K562 (cell line): ENCODE data around the gene SLC9A3. TPM values are rescaled to one million over a fixed set of nuclear protein-coding genes. Genes with fewer than 3 reads are reported as not detected.
A peak's percentile ranks its signal among the peaks of the same experiment; 100 is the strongest.

Experiments used
- ARNT ChIP-seq, 2 experiments: fragments of 450-650 bp; IDR thresholded peaks; 2 replicates each; pipeline ENCODE4 v1.6.1; 2016; ENCODE audit warnings: mild to moderate bottlenecking in 1 of 2
- CBX8 ChIP-seq: fragments of 200-600 bp; sonication (generic); IDR thresholded peaks from 2 replicates; pipeline ENCODE4 v1.6.1; 2012; ENCODE audit warnings: borderline replicate concordance, mixed run types, low read depth, mild to moderate bottlenecking, moderate library complexity, mixed read lengths, low read length, control low read depth, inconsistent platforms; ENCODE audit not compliant: poor library complexity, severe bottlenecking; ENCODE audit errors: extremely low read depth
- DACH1 ChIP-seq: fragments of 450-650 bp; IDR thresholded peaks from 2 replicates; pipeline ENCODE4 v1.6.1; 2018; ENCODE audit not compliant: partially characterized antibody
- DNMT1 ChIP-seq: fragments of 450-650 bp; IDR thresholded peaks from 2 replicates; pipeline ENCODE4 v1.6.1; 2016; ENCODE audit warnings: antibody characterized with exemption, mild to moderate bottlenecking
- MBD2 ChIP-seq: sonication (generic); IDR thresholded peaks from 2 replicates; pipeline ENCODE4 v1.6.1; 2016; ENCODE audit warnings: low read depth, borderline replicate concordance
- RB1 ChIP-seq: fragments of 450-650 bp; IDR thresholded peaks from 2 replicates; pipeline ENCODE4 v1.6.1; 2017; ENCODE audit warnings: low read depth, mild to moderate bottlenecking
- SOX6 ChIP-seq: fragments of 450-650 bp; IDR thresholded peaks from 2 replicates; pipeline ENCODE4 v1.6.1; 2014; ENCODE audit warnings: mild to moderate bottlenecking
- SP1 ChIP-seq: sonication (generic); formaldehyde crosslinking; IDR thresholded peaks from 2 replicates; pipeline ENCODE4 v1.8.1; 2022; ENCODE audit warnings: mild to moderate bottlenecking, missing genetic modification reagents
- ZNF699 ChIP-seq: fragments of 250-450 bp; sonication (Bioruptor Pico); IDR thresholded peaks from 2 replicates; pipeline ENCODE4 v1.8.0; 2021; ENCODE audit warnings: mild to moderate bottlenecking, moderate library complexity; ENCODE audit not compliant: insufficient replicate concordance
- ZSCAN32 ChIP-seq: fragments of 450-650 bp; formaldehyde crosslinking; IDR thresholded peaks from 2 replicates; pipeline ENCODE4 v1.4.0; 2020; ENCODE audit warnings: mild to moderate bottlenecking, moderate library complexity
- polyA plus RNA-seq, 8 experiments: library from polyadenylated mRNA; depleted of rRNA in 4 of 8; stranded (reverse) in 5 of 8; unstranded in 3 of 8; fragments of >200 nt; fragmentation: Nextera tagmentation in 2 of 8; fragmentation: Illumina TruSeq in 1 of 8; extraction: Ambion mirVana in 2 of 8; extraction: Trizol in 1 of 8; gene quantifications; 2 replicates each; pipeline versions ENCODE4 v1.2.1 to v1.2.3, GENCODE V29; 2011 to 2014; ENCODE audit warnings: inconsistent platforms in 1 of 8, missing spikeins in 1 of 8
- total RNA-seq, 7 experiments: library from RNA; depleted of rRNA in 6 of 7; stranded (reverse); fragments of >200 nt in 6 of 7; fragmentation: Illumina TruSeq in 2 of 7; extraction: Trizol in 2 of 7; gene quantifications; 2 replicates each; pipeline versions ENCODE4 v1.2.1 to v1.2.3, GENCODE V29; 2011 to 2021; ENCODE audit warnings: low replicate concordance in 1 of 7
- TF ChIP-seq, protein P1 (sequence below), 2 experiments: fragments of 450-650 bp; IDR thresholded peaks; 2 replicates each; pipeline ENCODE4 v1.6.1; 2016; ENCODE audit warnings: mild to moderate bottlenecking in 2 of 2, borderline replicate concordance in 1 of 2, low read depth in 1 of 2, moderate library complexity in 1 of 2
- TF ChIP-seq, protein P2 (sequence below): sonication (generic); formaldehyde crosslinking; IDR thresholded peaks from 2 replicates; pipeline ENCODE4 v1.8.0; 2023; ENCODE audit warnings: mild to moderate bottlenecking, missing genetic modification reagents
- TF ChIP-seq, protein P3 (sequence below): fragments of 450-650 bp; IDR thresholded peaks from 2 replicates; pipeline ENCODE4 v1.6.1; 2016

Gene SLC9A3
- total and polyA plus RNA-seq, 9 of the 15 experiments (the other 6 are each of a cell fraction or from before 2014, with no cell fraction given), result 1.5 to 5.8 (median 3.7) TPM; not detected in 2

DNA sequence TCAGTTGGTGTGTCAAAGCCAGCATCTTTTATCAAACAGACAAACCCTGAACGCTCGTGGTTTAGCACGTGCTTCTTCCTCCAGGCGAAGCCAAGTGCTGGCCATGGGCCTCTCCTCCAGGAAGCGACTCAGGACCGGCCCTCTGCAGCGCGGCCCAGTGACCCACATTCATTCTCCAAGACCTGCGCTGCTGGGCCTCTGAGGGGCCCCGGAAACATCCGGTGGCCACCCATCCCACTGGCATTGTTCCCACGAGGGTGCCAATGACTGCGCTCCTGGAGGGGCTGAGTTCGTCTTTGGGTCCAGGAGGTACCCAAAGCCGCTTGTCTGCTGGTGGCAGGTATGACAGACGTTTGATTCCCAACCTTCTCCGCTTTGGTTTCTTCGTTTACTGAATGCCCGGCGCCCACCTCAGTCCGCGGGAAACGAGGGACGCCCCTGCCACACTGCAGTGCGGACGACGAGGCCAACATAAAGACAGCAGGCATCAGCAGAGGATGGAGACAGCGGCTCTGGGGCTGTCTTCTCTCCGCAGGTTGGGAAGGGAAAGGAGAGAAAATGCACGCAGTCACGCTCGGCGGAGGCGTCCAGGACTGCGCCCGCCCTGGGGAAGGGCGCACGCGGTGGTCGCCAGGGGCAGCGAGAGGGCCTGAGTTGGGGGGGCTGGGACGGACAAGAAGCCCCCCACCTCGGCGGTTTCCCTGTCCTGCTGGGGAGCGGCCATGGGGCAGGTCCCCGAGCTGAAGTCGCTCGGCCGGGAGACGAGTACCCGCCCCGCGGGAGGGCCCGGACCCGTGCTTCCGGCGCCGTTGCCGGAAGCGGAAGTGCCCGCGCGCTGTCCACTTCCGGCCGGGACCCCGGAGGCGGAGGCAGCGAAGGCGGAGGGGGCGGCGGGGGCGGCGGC, 81.7 kb downstream of the SLC9A3 start, which contains the start of gene EXOC3 (continued):
- no peak for TF ChIP-seq ZSCAN32
- no peak for TF ChIP-seq CBX8
- TF ChIP-seq ZNF699, result no peak
- TF ChIP-seq SOX6, result peak; percentile 44; the same call in 1 of the 2 replicates
- TF ChIP-seq MBD2, result peak; percentile 31; the same call in 1 of the 2 replicates
- 0 out of 2 replicates have a peak, but pooled peaks have one; percentile 39 for TF ChIP-seq SP1 (CRISPR knock-in tag)
- TF ChIP-seq, protein P1, sequence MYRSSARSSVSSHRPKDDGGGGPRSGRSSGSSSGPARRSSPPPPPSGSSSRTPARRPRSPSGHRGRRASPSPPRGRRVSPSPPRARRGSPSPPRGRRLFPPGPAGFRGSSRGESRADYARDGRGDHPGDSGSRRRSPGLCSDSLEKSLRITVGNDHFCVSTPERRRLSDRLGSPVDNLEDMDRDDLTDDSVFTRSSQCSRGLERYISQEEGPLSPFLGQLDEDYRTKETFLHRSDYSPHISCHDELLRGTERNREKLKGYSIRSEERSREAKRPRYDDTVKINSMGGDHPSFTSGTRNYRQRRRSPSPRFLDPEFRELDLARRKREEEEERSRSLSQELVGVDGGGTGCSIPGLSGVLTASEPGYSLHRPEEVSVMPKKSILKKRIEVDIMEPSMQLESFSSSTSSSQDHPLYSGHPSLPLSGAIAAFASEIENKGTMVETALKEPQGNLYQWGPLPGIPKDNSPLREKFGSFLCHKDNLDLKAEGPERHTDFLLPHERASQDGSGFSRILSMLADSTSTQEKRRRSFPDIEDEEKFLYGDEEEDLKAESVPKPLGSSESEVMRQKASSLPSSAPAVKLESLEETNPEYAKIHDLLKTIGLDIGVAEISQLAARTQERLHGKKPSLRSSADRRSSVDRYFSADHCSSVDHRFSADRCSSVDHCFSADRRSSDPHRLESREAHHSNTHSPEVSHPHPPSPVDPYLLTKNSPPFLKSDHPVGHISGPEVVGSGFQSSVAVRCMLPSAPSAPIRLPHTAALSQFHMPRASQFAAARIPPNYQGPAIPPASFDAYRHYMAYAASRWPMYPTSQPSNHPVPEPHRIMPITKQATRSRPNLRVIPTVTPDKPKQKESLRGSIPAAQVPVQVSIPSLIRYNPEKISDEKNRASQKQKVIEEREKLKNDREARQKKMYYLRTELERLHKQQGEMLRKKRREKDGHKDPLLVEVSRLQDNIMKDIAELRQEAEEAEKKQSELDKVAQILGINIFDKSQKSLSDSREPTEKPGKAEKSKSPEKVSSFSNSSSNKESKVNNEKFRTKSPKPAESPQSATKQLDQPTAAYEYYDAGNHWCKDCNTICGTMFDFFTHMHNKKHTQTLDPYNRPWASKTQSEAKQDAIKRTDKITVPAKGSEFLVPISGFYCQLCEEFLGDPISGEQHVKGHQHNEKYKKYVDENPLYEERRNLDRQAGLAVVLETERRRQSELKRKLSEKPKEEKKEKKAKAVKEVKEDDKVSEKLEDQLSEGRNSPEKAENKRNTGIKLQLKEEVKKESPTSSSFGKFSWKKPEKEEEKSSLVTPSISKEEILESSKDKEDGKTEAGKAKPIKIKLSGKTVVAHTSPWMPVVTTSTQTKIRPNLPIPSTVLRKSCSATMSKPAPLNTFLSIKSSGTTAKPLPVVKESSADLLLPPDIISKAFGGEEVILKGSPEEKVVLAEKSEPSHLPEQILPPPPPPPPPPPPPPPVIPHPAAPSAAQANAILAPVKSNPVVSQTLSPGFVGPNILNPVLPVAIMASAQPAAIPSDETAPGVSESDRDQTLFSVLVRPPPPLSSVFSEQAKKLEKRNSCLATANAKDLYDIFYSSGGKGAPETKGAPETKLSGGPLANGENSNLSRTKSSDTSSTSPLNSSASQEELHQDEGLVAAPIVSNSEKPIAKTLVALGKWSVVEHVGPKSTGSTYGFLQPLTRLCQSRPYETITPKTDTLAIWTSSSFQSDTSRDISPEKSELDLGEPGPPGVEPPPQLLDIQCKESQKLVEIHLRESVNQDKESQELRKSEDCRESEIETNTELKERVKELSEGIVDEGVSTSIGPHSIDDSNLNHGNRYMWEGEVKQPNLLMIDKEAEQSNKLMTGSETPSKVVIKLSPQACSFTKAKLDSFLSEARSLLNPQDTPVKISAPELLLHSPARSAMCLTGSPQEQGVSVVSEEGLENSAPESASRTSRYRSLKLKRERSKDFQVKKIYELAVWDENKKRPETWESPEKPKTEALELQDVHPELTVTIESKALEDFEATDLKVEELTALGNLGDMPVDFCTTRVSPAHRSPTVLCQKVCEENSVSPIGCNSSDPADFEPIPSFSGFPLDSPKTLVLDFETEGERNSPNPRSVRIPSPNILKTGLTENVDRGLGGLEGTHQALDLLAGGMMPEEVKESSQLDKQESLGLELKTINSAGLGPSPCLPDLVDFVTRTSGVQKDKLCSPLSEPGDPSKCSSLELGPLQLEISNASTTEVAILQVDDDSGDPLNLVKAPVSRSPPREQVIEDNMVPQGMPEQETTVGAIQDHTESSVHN (IDR thresholded peaks at IDR 0.05; ENCODE audit: borderline replicate concordance in 1 of 2, low read depth in 1 of 2), result no peak
- no peak for TF ChIP-seq DNMT1
- TF ChIP-seq, protein P2, sequence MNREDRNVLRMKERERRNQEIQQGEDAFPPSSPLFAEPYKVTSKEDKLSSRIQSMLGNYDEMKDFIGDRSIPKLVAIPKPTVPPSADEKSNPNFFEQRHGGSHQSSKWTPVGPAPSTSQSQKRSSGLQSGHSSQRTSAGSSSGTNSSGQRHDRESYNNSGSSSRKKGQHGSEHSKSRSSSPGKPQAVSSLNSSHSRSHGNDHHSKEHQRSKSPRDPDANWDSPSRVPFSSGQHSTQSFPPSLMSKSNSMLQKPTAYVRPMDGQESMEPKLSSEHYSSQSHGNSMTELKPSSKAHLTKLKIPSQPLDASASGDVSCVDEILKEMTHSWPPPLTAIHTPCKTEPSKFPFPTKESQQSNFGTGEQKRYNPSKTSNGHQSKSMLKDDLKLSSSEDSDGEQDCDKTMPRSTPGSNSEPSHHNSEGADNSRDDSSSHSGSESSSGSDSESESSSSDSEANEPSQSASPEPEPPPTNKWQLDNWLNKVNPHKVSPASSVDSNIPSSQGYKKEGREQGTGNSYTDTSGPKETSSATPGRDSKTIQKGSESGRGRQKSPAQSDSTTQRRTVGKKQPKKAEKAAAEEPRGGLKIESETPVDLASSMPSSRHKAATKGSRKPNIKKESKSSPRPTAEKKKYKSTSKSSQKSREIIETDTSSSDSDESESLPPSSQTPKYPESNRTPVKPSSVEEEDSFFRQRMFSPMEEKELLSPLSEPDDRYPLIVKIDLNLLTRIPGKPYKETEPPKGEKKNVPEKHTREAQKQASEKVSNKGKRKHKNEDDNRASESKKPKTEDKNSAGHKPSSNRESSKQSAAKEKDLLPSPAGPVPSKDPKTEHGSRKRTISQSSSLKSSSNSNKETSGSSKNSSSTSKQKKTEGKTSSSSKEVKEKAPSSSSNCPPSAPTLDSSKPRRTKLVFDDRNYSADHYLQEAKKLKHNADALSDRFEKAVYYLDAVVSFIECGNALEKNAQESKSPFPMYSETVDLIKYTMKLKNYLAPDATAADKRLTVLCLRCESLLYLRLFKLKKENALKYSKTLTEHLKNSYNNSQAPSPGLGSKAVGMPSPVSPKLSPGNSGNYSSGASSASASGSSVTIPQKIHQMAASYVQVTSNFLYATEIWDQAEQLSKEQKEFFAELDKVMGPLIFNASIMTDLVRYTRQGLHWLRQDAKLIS (CRISPR knock-in tag), result peak; percentile 75; the same call in 1 of the 2 replicates
- TF ChIP-seq RB1, result peak; percentile 81
- TF ChIP-seq, protein P3, sequence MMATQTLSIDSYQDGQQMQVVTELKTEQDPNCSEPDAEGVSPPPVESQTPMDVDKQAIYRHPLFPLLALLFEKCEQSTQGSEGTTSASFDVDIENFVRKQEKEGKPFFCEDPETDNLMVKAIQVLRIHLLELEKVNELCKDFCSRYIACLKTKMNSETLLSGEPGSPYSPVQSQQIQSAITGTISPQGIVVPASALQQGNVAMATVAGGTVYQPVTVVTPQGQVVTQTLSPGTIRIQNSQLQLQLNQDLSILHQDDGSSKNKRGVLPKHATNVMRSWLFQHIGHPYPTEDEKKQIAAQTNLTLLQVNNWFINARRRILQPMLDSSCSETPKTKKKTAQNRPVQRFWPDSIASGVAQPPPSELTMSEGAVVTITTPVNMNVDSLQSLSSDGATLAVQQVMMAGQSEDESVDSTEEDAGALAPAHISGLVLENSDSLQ, result peak; percentile 50; the same call in 1 of the 2 replicates
- TF ChIP-seq ARNT (IDR thresholded peaks at IDR 0.05), result no peak
- TF ChIP-seq DACH1, result no peak
